LNCaP clone FGC (cell line): Measurements from ENCODE around the gene NEU2.
"Not testable (repeated sequence)": the region's sequence is repeated elsewhere in the genome, so short reads cannot be mapped to it uniquely, and the experiment has no call there.

Experiments used
- DNase-seq: peaks from one replicate; pipeline ENCODE4 v3.0.0-alpha.2; 2011; ENCODE audit warnings: low read depth
- H3K4me3 ChIP-seq: 2 replicates; pipeline ENCODE4 v1.5.1; 2011; ENCODE audit warnings: mild to moderate bottlenecking, low read depth, low read length, control low read depth
- TF ChIP-seq, protein P1 (sequence below): IDR thresholded peaks from 2 replicates; pipeline ENCODE4 v1.5.1; 2012; ENCODE audit warnings: mild to moderate bottlenecking; ENCODE audit not compliant: control insufficient read depth, insufficient read depth; ENCODE audit errors: extremely low read depth

NEU2 gene

DNA sequence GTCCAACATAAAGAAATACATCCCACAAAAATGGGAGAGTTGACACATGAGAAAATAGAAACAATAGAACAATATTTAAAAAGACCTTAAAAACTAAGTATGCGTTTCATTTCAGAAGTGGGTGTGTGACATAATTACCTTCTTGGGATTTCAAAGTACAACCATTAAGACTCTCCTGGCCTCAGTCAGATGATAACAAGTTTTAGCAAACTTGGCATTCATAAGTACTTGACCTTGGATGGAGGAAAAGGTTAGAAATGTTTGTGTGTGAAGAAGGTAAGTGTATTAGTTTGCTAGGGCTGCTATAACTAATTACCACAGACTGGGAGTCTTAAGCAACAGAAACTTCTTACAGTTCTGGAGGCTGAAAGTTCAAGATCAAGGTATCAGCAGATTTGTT, 14.5 kb upstream of the NEU2 start:
- TF ChIP-seq, protein P1, sequence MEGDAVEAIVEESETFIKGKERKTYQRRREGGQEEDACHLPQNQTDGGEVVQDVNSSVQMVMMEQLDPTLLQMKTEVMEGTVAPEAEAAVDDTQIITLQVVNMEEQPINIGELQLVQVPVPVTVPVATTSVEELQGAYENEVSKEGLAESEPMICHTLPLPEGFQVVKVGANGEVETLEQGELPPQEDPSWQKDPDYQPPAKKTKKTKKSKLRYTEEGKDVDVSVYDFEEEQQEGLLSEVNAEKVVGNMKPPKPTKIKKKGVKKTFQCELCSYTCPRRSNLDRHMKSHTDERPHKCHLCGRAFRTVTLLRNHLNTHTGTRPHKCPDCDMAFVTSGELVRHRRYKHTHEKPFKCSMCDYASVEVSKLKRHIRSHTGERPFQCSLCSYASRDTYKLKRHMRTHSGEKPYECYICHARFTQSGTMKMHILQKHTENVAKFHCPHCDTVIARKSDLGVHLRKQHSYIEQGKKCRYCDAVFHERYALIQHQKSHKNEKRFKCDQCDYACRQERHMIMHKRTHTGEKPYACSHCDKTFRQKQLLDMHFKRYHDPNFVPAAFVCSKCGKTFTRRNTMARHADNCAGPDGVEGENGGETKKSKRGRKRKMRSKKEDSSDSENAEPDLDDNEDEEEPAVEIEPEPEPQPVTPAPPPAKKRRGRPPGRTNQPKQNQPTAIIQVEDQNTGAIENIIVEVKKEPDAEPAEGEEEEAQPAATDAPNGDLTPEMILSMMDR: no peak
- no peak overlapping the region for H3K4me3 ChIP-seq
- no peak for DNase-seq

DNA sequence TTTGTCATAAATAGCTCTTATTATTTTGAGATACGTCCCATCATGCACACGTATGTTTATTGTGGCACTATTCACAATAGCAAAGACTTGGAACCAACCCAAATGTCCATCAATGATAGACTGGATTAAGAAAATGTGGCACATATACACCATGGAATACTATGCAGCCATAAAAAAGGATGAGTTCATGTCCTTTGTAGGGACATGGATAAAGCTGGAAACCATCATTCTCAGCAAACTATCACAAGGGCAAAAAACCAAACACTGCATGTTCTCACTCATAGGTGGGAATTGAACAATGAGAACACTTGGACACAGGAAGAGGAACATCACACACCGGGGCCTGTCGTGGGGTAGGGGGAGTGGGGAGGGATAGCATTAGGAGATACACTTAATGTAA, 12.9 kb upstream of the NEU2 start:
- DNase-seq, H3K4me3 ChIP-seq: not testable (repeated sequence)

DNA sequence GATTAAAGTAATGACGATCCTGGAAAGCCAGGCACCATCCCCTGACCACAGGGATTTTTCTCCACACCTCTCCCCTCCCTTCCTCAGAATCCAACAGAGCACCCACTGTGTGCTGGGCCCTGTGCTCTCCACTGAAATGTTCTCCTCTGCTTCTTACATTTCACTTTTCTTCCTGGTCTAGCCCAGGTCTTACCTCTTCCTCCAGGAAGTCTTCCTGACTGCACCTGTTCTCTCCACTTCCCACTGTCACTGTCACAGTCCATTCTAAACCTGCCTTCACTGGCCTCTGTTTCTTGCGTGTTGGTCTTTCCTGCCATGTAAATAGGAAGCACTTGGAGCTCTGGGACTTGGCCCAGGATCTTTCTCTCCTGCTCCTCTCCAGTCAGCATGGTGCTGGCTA, 12.0 kb upstream of the NEU2 start:
- H3K4me3 ChIP-seq: no peak overlapping the region
- DNase-seq: no peak
- TF ChIP-seq, protein P1: no peak

DNA sequence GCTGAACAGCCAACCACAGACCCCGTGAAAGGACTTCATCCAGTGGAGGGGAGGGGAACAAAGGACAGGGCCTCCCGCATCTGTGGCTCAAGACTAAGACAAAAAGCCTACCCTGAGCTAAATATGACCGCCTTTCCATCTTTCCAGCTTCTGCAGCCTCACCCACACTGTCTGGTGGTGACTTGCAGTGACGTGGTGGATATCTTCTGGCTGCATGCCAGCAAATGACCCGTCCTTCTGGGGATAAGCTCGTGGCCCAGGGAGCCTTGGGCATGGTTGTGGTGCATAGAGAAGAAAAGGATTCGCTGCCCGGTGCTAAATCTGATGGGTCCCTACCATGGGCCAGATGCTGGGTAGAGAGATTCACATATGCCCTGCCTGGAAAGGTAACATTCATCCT, 10.7 kb upstream of the NEU2 start:
- TF ChIP-seq, protein P1: no peak
- no peak for DNase-seq
- H3K4me3 ChIP-seq: no peak overlapping the region

DNA sequence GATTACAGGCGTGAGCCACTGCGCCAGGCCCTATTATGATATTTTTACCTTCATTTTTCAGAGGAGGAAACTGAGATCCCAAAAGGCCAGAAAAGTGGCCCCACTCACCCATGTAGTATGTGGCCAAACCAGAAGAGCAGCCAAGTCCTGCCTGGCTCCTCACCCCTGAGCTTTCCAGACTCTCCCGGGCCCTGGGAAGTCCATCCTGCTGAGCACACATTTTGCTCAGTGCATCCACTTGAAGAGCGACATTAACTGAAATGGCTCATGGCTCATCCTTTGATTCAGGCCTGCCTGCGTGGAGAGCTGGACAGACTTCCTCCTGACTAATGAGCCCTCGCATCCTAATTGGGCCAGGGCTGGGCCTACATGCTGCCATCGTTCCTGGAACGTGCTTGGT, 9.9 kb upstream of the NEU2 start:
- no peak for DNase-seq
- H3K4me3 ChIP-seq: no peak overlapping the region
- TF ChIP-seq, protein P1: no peak

DNA sequence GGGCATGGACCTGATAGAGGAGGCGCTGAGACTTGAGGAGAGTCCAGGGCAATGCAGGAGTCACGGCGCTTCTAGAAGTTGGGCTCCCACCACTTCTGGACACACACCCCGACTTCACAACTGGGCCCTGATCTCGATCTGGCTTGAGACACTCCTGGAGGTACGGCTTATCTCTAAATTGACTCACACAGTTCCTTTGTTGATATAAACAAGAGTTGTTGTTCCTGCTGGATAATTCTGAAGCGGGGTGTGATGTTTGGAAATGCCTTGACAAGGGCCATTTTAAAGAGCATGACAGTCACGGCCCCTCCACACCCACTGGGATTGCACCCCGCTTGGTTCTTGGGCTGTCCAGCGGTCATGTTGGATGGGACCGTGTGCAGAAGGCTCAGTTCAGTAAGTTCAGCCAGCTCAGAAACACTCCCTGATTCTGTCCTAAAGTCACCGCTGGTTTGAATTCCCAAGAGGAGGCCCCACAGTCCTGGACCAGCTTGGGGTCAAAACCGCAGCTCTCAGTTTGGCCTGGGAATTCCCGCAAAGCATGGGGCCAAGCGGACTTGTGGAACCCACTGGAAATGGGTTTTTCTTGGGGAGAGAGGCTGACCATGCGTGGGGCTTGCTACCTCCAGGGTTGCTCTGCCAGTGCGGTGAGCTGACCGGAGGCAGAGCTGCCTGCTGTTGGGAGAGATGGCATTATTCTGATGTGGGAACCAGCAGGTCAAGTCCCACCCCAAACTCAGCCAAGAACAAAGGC, 9.3 kb upstream of the NEU2 start:
- TF ChIP-seq, protein P1: no peak
- H3K4me3 ChIP-seq: no peak overlapping the region
- no peak for DNase-seq

DNA sequence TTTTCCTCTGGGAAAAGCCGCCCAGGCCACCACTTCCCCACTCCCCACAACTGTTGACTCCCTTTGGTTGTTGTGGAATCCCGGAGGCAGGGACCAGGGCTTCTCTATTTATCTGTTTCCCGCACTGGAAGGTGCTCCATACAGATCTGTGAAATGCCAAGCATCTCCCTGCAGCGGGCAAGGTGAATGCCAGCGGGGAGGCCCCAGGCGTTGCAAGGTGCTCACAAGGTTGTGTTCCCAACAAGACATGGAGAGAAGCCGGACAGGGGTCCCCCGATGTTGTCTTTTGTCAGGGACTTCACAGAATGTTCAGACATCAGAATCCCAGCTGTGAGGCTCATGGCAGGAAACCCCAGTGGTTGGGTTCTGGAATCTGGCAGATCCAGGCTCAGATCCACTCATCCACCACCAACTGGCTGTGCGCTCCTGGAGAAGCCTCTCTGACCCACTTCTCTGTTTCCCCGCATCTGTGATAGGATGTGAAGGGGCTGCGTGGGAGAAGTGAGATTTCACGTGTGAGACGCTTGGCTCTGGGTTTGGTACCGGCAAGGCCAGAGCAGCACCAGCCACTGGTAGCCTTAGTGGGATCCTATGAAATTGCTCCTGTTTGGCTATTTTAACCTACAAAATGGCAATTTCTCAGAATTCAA, 8.6 kb upstream of the NEU2 start:
- DNase-seq: no peak
- H3K4me3 ChIP-seq: no peak overlapping the region
- TF ChIP-seq, protein P1: no peak
